Stomach (tissue), 9 donors: ENCODE measurements around the gene EVL. TPM values are rescaled to one million over a fixed set of nuclear protein-coding genes. Genes with fewer than 3 reads are reported as not detected.

Experiments
- DNase-seq, 2 donors: peaks; one replicate each; pipeline versions ENCODE4 v3.0.0 to v3.0.0-alpha.2; 2013 to 2019
- H3K27ac ChIP-seq, 5 donors: fragments of 200-600 bp in 4 of 5; sonication (generic) in 4 of 5; one replicate each; pipeline ENCODE4 v1.5.1; 2013 to 2019; ENCODE audit warnings: mild to moderate bottlenecking in 1 of 5, moderate library complexity in 1 of 5
- H3K27me3 ChIP-seq, 3 donors: fragments of 200-600 bp; sonication (generic); one replicate each; pipeline ENCODE4 v1.5.1; 2017 to 2019; ENCODE audit warnings: mixed run types in 1 of 3
- H3K36me3 ChIP-seq, 4 donors: fragments of 200-600 bp; sonication (generic); 1 replicate in 3 of 4; 2 replicates in 1 of 4; pipeline ENCODE4 v1.5.1; 2016 to 2019
- H3K4me1 ChIP-seq, 4 donors: fragments of 200-600 bp; sonication (generic); one replicate each; pipeline ENCODE4 v1.5.1; 2016 to 2019
- H3K4me3 ChIP-seq, 4 donors: fragments of 200-600 bp; sonication (generic) in 3 of 4; one replicate each; pipeline ENCODE4 v1.5.1; 2016 to 2019; ENCODE audit warnings: mild to moderate bottlenecking in 1 of 4
- H3K9me3 ChIP-seq, 4 donors: fragments of 200-600 bp; sonication (generic); one replicate each; pipeline ENCODE4 v1.5.1; 2016 to 2019
- EP300 ChIP-seq: sonication (generic); formaldehyde crosslinking; IDR thresholded peaks from one replicate; pipeline ENCODE4 v1.6.1; 2017; ENCODE audit warnings: antibody characterized with exemption
- POLR2A ChIP-seq, 4 donors: fragments of 450-650 bp; IDR thresholded peaks; one replicate each; pipeline ENCODE4 v1.6.1; 2016; ENCODE audit warnings: antibody characterized with exemption in 4 of 4, control low read depth in 2 of 4, mild to moderate bottlenecking in 1 of 4, moderate library complexity in 1 of 4
- POLR2AphosphoS5 ChIP-seq, 3 donors: sonication (generic); formaldehyde crosslinking; IDR thresholded peaks; one replicate each; pipeline ENCODE4 v1.6.1; 2016; ENCODE audit warnings: antibody characterized with exemption in 3 of 3
- WGBS, 5 donors: extraction: QIAGEN DNeasy Blood & Tissue Kit in 3 of 5; methylation state at CpG; one replicate each; pipeline versions ENCODE4 v1.1.5 to v1.1.7; 2013 to 2018; 5-methylcytosine and 5-hydroxymethylcytosine counted together
- intact Hi-C: fragments of 100-400 bp; cut with DNase I; formaldehyde crosslinking; loops from one replicate; pipeline ENCODE4 v1.15.1; 2023; ENCODE audit warnings: low total_unique reads
- polyA plus RNA-seq, 3 donors: library from polyadenylated mRNA; stranded (reverse); fragments of 200-250 nt; gene quantifications; one replicate each; pipeline ENCODE4 v1.2.3, GENCODE V29; 2013
- total RNA-seq, 5 donors: library from RNA; depleted of rRNA; stranded (reverse); fragments of >200 nt; gene quantifications; one replicate each; pipeline versions ENCODE4 v1.1.0 to v1.2.3, GENCODE V29; 2014 to 2016
- TF ChIP-seq, protein P1 (sequence below), 7 experiments: fragments of 450-650 bp in 4 of 7; fragments of 200-600 bp in 3 of 7; sonication (generic) in 3 of 7; IDR thresholded peaks; one replicate each; pipeline ENCODE4 v1.5.1; 2016 to 2019; ENCODE audit warnings: antibody characterized with exemption in 7 of 7, control low read depth in 2 of 7, mild to moderate bottlenecking in 1 of 7
- donor health status: healthy with polysubstance abuse.
- donor health status: Bipolar disorder and iron deficiency.
- donor health status: healthy.

Gene EVL
- total and polyA plus RNA-seq, 8 donors = 23.3 to 111 (median 39.7) TPM

DNA sequence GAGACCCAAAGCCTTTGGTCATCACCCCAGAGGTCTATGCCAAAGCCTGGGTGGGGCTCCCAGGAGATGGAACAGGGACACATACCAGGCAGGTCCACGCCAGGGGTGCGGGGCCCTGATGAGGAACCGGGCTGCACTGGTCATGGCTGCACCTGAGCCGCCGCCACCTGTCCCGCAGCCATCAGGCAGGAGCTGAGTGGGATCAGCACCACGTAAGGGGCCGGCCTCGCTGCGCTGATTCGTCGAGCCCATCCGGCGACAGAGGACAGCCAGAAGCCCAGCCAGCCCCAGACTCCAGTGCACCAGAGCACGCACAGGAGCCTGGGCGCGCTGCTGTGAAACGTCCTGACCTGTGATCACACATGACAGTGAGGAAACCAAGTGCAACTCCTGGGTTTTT is 78.3 kb downstream of the EVL start:
- Histone ChIP-seq H3K36me3 (peaks cover 0 to 34% (median 16%) of the 10 kb centered on the region in 4 donors), H3K9me3 (no peaks in the 10 kb centered on the region), H3K4me3 (no peak overlapping the region), H3K27ac (peak overlapping the region; percentile 76 to 88 (median 78)), H3K27me3 (no peaks in the 10 kb centered on the region), H3K4me1 (peaks cover 77 to 100% (median 91%) of the 10 kb centered on the region in 4 donors)
- peak in 1 of 2 donors; percentile 26 for DNase-seq
- TF ChIP-seq EP300 (no peak), POLR2AphosphoS5 (IDR thresholded peaks at IDR 0.05) (no peak), POLR2A (IDR thresholded peaks at IDR 0.05) (no peak)
- TF ChIP-seq, protein P1, sequence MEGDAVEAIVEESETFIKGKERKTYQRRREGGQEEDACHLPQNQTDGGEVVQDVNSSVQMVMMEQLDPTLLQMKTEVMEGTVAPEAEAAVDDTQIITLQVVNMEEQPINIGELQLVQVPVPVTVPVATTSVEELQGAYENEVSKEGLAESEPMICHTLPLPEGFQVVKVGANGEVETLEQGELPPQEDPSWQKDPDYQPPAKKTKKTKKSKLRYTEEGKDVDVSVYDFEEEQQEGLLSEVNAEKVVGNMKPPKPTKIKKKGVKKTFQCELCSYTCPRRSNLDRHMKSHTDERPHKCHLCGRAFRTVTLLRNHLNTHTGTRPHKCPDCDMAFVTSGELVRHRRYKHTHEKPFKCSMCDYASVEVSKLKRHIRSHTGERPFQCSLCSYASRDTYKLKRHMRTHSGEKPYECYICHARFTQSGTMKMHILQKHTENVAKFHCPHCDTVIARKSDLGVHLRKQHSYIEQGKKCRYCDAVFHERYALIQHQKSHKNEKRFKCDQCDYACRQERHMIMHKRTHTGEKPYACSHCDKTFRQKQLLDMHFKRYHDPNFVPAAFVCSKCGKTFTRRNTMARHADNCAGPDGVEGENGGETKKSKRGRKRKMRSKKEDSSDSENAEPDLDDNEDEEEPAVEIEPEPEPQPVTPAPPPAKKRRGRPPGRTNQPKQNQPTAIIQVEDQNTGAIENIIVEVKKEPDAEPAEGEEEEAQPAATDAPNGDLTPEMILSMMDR (IDR thresholded peaks at IDR 0.05) = no peak
- intact Hi-C loops = no loop called here
- 83 to 91% (median 88%) methylated on average over 6 to 18 of the region's 18 CpGs for WGBS, 5 donors

DNA sequence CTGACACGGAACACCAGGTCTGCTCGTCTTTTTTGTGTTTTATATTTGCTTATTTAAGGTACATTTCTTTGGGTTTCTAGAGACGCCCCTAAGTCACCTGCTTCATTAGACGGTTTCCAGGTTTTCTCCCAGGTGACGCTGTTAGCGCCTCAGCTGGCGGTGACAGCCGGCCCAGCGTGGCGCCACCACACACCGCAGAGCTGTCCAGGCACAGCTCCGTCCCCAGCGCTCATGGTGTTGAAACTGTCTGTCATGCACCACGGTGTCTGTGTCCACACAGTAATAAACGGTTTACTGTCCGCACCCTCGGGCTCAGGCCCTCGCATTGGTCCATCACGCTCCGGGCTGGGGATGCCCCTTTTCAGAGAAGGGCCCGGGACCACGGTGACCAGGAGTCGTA is 78.7 kb downstream of the EVL start:
- H3K27me3 ChIP-seq = no peaks in the 10 kb centered on the region
- no peak overlapping the region for H3K4me3 ChIP-seq
- H3K36me3 ChIP-seq = peaks cover 0 to 30% (median 14%) of the 10 kb centered on the region in 4 donors
- TF ChIP-seq POLR2AphosphoS5 (IDR thresholded peaks at IDR 0.05) (no peak), POLR2A (IDR thresholded peaks at IDR 0.05) (no peak)
- TF ChIP-seq, protein P1 (IDR thresholded peaks at IDR 0.05) = no peak
- no peak for DNase-seq
- intact Hi-C loops = no loop called here
- peaks cover 73 to 100% (median 93%) of the 10 kb centered on the region in 4 donors for H3K4me1 ChIP-seq
- no peaks in the 10 kb centered on the region for H3K9me3 ChIP-seq
- WGBS, 5 donors = 89 to 95% (median 93%) methylated on average over 23 of the region's 23 CpGs
- peak overlapping the region in 4 of 5 donors; percentile 74 to 88 (median 78) for H3K27ac ChIP-seq

DNA sequence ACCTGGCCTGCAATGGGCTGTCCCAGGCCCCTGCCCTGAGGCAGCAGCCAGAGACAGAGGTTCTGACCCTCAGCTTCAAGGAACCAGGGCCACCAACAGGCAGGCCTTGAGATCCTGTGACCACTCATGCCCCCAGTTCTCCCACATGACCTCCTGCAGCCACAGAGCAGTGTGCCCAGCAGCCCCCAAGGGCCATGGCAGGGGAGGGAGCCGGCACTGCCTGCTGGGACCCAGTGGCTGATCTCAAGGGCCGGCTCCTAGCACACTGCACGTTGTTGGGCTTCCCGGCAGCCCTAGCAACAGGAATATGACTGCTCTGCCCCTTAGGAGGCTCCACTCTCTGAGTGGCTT is 79.4 kb downstream of the EVL start:
- Histone ChIP-seq H3K36me3 (peaks cover 0 to 23% (median 14%) of the 10 kb centered on the region in 4 donors), H3K4me3 (peak overlapping the region in 1 of 4 donors; percentile 18), H3K27me3 (no peaks in the 10 kb centered on the region), H3K27ac (peak overlapping the region; percentile 74 to 85 (median 78)), H3K9me3 (no peaks in the 10 kb centered on the region), H3K4me1 (peaks cover 72 to 100% (median 96%) of the 10 kb centered on the region in 4 donors)
- TF ChIP-seq, protein P1 (IDR thresholded peaks at IDR 0.05) = no peak
- no peak for TF ChIP-seq EP300
- 3 to 49% (median 24%) methylated on average over 3 to 4 of the region's 4 CpGs for WGBS, 5 donors
- DNase-seq = peak in 1 of 2 donors; percentile 45
- intact Hi-C loops = no loop called here

DNA sequence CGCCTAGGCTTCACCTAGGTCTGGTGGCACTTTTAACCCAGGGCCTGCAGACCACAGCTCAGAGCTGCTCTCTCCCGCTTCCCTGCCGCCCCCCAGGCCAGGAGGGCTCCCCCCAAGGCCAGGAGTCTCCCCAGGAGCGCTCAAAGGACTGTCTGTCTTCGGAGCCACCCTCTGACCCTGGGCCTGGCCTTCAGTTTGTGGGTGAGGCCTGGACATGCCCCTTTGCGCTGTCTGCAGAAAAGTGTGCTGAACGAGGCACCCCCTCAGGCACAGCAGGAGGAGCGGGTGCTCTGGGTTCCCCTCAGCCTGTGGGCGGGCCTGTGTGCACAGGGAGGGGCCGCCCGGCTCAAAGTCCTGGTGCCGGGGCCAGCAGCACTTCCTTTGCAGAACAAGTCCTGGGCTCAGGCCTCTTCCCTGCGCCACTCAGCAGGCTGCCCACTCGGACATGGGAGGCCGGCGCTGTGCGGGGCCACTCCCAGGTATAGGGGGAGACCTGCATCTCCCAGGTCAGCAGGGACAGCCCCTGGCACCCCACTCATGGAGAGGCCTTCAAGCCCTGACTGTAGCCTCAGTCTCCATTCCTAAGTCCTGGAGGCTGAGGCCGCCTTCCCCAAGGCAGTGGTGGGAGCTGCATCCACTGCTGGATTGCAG is 79.9 kb downstream of the EVL start:
- peak overlapping the region; percentile 74 to 85 (median 78) for H3K27ac ChIP-seq
- H3K4me1 ChIP-seq = peaks cover 76 to 100% (median 98%) of the 10 kb centered on the region in 4 donors
- peak overlapping the region in 1 of 4 donors; percentile 18 for H3K4me3 ChIP-seq
- TF ChIP-seq POLR2A (IDR thresholded peaks at IDR 0.05) = no peak
- TF ChIP-seq, protein P1 (IDR thresholded peaks at IDR 0.05) = no peak
- peak in 2 of 3 donors; percentile 67 to 76 for TF ChIP-seq POLR2AphosphoS5 (IDR thresholded peaks at IDR 0.05)
- no peak for TF ChIP-seq EP300
- peak; percentile 84 to 91 for DNase-seq
- 30 to 71% (median 39%) methylated on average over 9 to 18 of the region's 18 CpGs for WGBS, 5 donors
- peaks cover 0 to 22% (median 14%) of the 10 kb centered on the region in 4 donors for H3K36me3 ChIP-seq
- H3K27me3 ChIP-seq = peaks cover 0 to under 1% (median 0%) of the 10 kb centered on the region in 3 donors
- intact Hi-C loops = no loop called here
- no peaks in the 10 kb centered on the region for H3K9me3 ChIP-seq
